Measurements from ENCODE around the gene CLDN7.
A peak's percentile ranks its signal among the peaks of the same experiment; 100 is the strongest.

DNA sequence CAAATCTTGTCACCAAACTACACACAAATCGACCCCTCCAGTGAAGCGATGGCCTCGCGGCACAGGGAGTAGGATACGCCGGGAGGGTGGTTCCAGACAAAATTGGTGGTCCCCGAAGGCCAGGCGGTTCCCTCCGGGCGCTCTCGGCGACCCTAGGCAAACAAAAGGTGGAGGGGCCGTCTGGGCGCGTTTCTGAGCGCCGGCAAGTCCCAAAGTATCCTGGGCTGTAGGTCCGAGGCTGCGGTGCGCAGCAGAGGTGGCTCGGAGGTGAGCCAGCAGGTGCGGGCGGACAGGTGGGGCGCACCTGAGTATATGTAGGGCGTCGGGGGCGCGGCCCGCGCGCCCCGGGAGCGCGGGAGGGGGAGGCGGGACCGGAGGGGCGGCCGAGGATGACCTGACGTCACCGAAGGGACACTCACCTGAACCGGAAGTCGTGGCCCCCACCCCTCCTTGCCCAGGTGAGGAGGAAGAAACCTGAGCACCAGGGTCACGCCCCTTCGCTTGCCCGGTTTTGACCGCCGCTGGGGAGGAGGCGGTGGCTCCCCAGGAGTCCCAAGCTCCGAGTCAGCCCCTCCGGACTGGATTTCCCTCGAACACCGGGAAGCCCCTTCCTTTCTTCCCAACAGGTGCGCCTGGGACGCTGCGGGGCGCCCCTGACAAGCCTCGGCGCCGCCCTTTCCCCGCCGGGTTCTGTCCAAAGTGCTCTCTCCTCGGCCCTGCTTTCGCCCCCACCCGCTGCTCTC lies at the start of gene CLDN7:
- TF ChIP-seq, protein P1, sequence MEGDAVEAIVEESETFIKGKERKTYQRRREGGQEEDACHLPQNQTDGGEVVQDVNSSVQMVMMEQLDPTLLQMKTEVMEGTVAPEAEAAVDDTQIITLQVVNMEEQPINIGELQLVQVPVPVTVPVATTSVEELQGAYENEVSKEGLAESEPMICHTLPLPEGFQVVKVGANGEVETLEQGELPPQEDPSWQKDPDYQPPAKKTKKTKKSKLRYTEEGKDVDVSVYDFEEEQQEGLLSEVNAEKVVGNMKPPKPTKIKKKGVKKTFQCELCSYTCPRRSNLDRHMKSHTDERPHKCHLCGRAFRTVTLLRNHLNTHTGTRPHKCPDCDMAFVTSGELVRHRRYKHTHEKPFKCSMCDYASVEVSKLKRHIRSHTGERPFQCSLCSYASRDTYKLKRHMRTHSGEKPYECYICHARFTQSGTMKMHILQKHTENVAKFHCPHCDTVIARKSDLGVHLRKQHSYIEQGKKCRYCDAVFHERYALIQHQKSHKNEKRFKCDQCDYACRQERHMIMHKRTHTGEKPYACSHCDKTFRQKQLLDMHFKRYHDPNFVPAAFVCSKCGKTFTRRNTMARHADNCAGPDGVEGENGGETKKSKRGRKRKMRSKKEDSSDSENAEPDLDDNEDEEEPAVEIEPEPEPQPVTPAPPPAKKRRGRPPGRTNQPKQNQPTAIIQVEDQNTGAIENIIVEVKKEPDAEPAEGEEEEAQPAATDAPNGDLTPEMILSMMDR (IDR thresholded peaks at IDR 0.05; ENCODE audit: insufficient read depth, low read depth, low read length) = no peak
- TF ChIP-seq EZH2 (IDR thresholded peaks at IDR 0.05; ENCODE audit: insufficient read depth, low read length) = peak; percentile 89
